Right cardiac atrium (tissue), 5 donors: ENCODE results near the gene ASCC3. TPM values are rescaled to one million over a fixed set of nuclear protein-coding genes. Genes with fewer than 3 reads are reported as not detected.
A peak's percentile ranks its signal among the peaks of the same experiment; 100 is the strongest.

Experiments used
- ATAC-seq, 2 donors: fragments of 200-7000 bp; cut with Tn5 transposase; one replicate each; pipeline versions ENCODE4 v1.8.0 to v1.9.1; 2020; ENCODE audit warnings: moderate library complexity in 2 of 2, mild to moderate bottlenecking in 1 of 2
- DNase-seq, 3 donors: peaks; one replicate each; pipeline ENCODE4 v3.0.0-alpha.2; 2020
- H3K27ac ChIP-seq: one replicate; pipeline ENCODE4 v1.5.1; 2013; ENCODE audit warnings: mild to moderate bottlenecking, low read length, control low read depth, moderate library complexity
- H3K27me3 ChIP-seq: one replicate; pipeline ENCODE4 v1.6.1; 2013; ENCODE audit not compliant: control insufficient read depth, insufficient read depth
- H3K4me1 ChIP-seq: one replicate; pipeline ENCODE4 v1.6.1; 2013; ENCODE audit warnings: low read length; ENCODE audit not compliant: control insufficient read depth, insufficient read depth
- H3K4me3 ChIP-seq: one replicate; pipeline ENCODE4 v1.5.1; 2013; ENCODE audit warnings: low read length, control low read depth
- H3K9me3 ChIP-seq: one replicate; pipeline ENCODE4 v1.6.1; 2013; ENCODE audit warnings: low read length; ENCODE audit not compliant: control insufficient read depth
- WGBS: extraction: QIAGEN DNeasy Blood & Tissue Kit; methylation state at CpG from one replicate; pipeline ENCODE4 v1.1.7; 2013; 5-methylcytosine and 5-hydroxymethylcytosine counted together
- intact Hi-C, 4 donors: fragments of 100-400 bp; cut with DNase I; formaldehyde crosslinking; loops; one replicate each; pipeline versions ENCODE4 v1.11.0 to v1.14.0; 2022 to 2023
- polyA plus RNA-seq: library from polyadenylated mRNA; stranded (reverse); fragments of 200-250 nt; gene quantifications from one replicate; pipeline ENCODE4 v1.2.3, GENCODE V29; 2013
- total RNA-seq, 4 donors: library from RNA; stranded (reverse); fragmentation: NEBNext Ultra II Directional; extraction: Animal tissue kit (Norgen Biotek cat#: 25700); gene quantifications; one replicate each; pipeline ENCODE4 v1.2.1, GENCODE V29; 2021
- donor health status: healthy with polysubstance abuse.
- donor health status: DM: no; HTN: yes; CAD: no.
- donor health status: DM: no; HTN: no; CAD: no.
- donor health status: DM: no; HTN: yes; CAD: no; lungs with severe emphysema.
- donor health status: DM: yes; HTN: yes; CAD: no.

The ASCC3 gene
- total and polyA plus RNA-seq, 5 donors = 11.8 to 26.1 (median 22.1) TPM

- Histone ChIP-seq H3K9me3 (no peaks in the 10 kb centered on the region), H3K27me3 (peaks cover 4% of the 10 kb centered on the region), H3K4me3 (no peak overlapping the region), H3K27ac (no peak overlapping the region), H3K4me1 (no peaks in the 10 kb centered on the region)
- WGBS = 88% methylated on average over 2 of the region's 2 CpGs
- no peak for DNase-seq
- ATAC-seq = no peak
- intact Hi-C loops = no loop called here
Measured at GRCh38 chr6:100490065-100490464, 391.1 kb downstream of the ASCC3 start.

- Histone ChIP-seq H3K27ac (no peak overlapping the region), H3K4me1 (no peaks in the 10 kb centered on the region), H3K9me3 (no peaks in the 10 kb centered on the region), H3K27me3 (peaks cover under 1% of the 10 kb centered on the region), H3K4me3 (no peak overlapping the region)
- intact Hi-C loops = loop anchor here in 1 of 4 donors (10.0 kb wide), 1 partner anchor 373 kb away; no protein-coding TSS in a partner anchor
- ATAC-seq (no peak), DNase-seq (no peak)
- 82% methylated on average over 5 of the region's 5 CpGs for WGBS
Measured at GRCh38 chr6:100488244-100488643, 392.9 kb downstream of the ASCC3 start.

- intact Hi-C loops = loop anchor here in 1 of 4 donors (10.0 kb wide), 1 partner anchor 373 kb away; no protein-coding TSS in a partner anchor
- H3K27me3 ChIP-seq = no peaks in the 10 kb centered on the region
- no peaks in the 10 kb centered on the region for H3K9me3 ChIP-seq
- no peak for DNase-seq
- 91% methylated on average over 2 of the region's 2 CpGs for WGBS
- no peak for ATAC-seq
- H3K4me1 ChIP-seq = no peaks in the 10 kb centered on the region
- no peak overlapping the region for H3K4me3 ChIP-seq
- no peak overlapping the region for H3K27ac ChIP-seq
Measured at GRCh38 chr6:100487638-100488037, 393.5 kb downstream of the ASCC3 start.

GRCh38 chr6:100485268-100485667, 395.9 kb downstream of the ASCC3 start:
- Histone ChIP-seq H3K4me3 (no peak overlapping the region), H3K27me3 (no peaks in the 10 kb centered on the region), H3K27ac (no peak overlapping the region), H3K9me3 (no peaks in the 10 kb centered on the region), H3K4me1 (no peaks in the 10 kb centered on the region)
- ATAC-seq (no peak), DNase-seq (no peak)
- intact Hi-C loops = loop anchor here in 1 of 4 donors (10.0 kb wide), 1 partner anchor 370 kb away; no protein-coding TSS in a partner anchor

- intact Hi-C loops = loop anchor here in 1 of 4 donors (10.0 kb wide), 1 partner anchor 370 kb away; no protein-coding TSS in a partner anchor
- Histone ChIP-seq H3K4me3 (no peak overlapping the region), H3K4me1 (no peaks in the 10 kb centered on the region), H3K9me3 (no peaks in the 10 kb centered on the region), H3K27ac (no peak overlapping the region), H3K27me3 (no peaks in the 10 kb centered on the region)
- ATAC-seq (no peak), DNase-seq (no peak)
- 75% methylated on average over 5 of the region's 5 CpGs for WGBS
Measured at GRCh38 chr6:100484474-100484873, 396.7 kb downstream of the ASCC3 start.

- intact Hi-C loops = loop anchor here in 1 of 4 donors (10.0 kb wide), 1 partner anchor 368 kb away; no protein-coding TSS in a partner anchor
- ATAC-seq = no peak
- WGBS = 61% methylated on average over 2 of the region's 2 CpGs
Measured at GRCh38 chr6:100482698-100483097, 398.4 kb downstream of the ASCC3 start.

GRCh38 chr6:100479179-100480035, 401.7 kb downstream of the ASCC3 start:
- Histone ChIP-seq H3K4me1 (no peaks in the 10 kb centered on the region), H3K4me3 (no peak overlapping the region), H3K27me3 (no peaks in the 10 kb centered on the region), H3K9me3 (no peaks in the 10 kb centered on the region), H3K27ac (no peak overlapping the region)
- intact Hi-C loops = loop anchor here (5.0 to 10.0 kb wide), 3 partner anchors 365 to 477 kb away; no protein-coding TSS in a partner anchor
- ATAC-seq (peak in 1 of 2 donors; percentile 55), DNase-seq (no peak)
- WGBS = 58% methylated on average over 3 of the region's 3 CpGs

More at GRCh38 chr6:100482698-100483097, 398.4 kb downstream of the ASCC3 start:
- Histone ChIP-seq H3K4me3 (no peak overlapping the region), H3K27ac (no peak overlapping the region), H3K27me3 (no peaks in the 10 kb centered on the region), H3K4me1 (no peaks in the 10 kb centered on the region), H3K9me3 (no peaks in the 10 kb centered on the region)
- DNase-seq = no peak

- H3K4me3 ChIP-seq = no peak overlapping the region
- H3K9me3 ChIP-seq = no peaks in the 10 kb centered on the region
- peaks cover 3% of the 10 kb centered on the region for H3K27me3 ChIP-seq
- intact Hi-C loops = loop anchor here (5.0 to 10.0 kb wide), 3 partner anchors 361 to 473 kb away; no protein-coding TSS in a partner anchor
- ATAC-seq (no peak), DNase-seq (no peak)
- no peak overlapping the region for H3K27ac ChIP-seq
- H3K4me1 ChIP-seq = no peaks in the 10 kb centered on the region
- 79% methylated on average over 10 of the region's 10 CpGs for WGBS
Measured at GRCh38 chr6:100475554-100476320, 405.4 kb downstream of the ASCC3 start.

GRCh38 chr6:100473182-100473581, 407.9 kb downstream of the ASCC3 start:
- intact Hi-C loops = loop anchor here in 2 of 4 donors (10.0 kb wide), 1 partner anchor 358 kb away; no protein-coding TSS in a partner anchor
- no peak for ATAC-seq
- H3K27me3 ChIP-seq = peaks cover 3% of the 10 kb centered on the region
- H3K27ac ChIP-seq = no peak overlapping the region
- no peaks in the 10 kb centered on the region for H3K4me1 ChIP-seq
- WGBS = 34% methylated on average over 1 of the region's 1 CpG
- no peaks in the 10 kb centered on the region for H3K9me3 ChIP-seq
- no peak overlapping the region for H3K4me3 ChIP-seq
- no peak for DNase-seq

GRCh38 chr6:100472674-100473073, 408.5 kb downstream of the ASCC3 start:
- 15% methylated on average over 3 of the region's 3 CpGs for WGBS
- ATAC-seq = no peak
- no peak overlapping the region for H3K4me3 ChIP-seq
- H3K27me3 ChIP-seq = peaks cover 3% of the 10 kb centered on the region
- H3K4me1 ChIP-seq = no peaks in the 10 kb centered on the region
- DNase-seq = no peak
- H3K27ac ChIP-seq = no peak overlapping the region
- intact Hi-C loops = loop anchor here in 2 of 4 donors (10.0 kb wide), 1 partner anchor 358 kb away; no protein-coding TSS in a partner anchor
- H3K9me3 ChIP-seq = no peaks in the 10 kb centered on the region
